Adrenal gland (tissue), 5 donors: ENCODE measurements around the gene CCR5.

ENCODE experiments used
- POLR2A ChIP-seq, 2 donors: fragments of 450-650 bp; IDR thresholded peaks; one replicate each; pipeline ENCODE4 v1.6.1; 2017; ENCODE audit warnings: antibody characterized with exemption in 2 of 2, mild to moderate bottlenecking in 2 of 2, moderate library complexity in 1 of 2
- TF ChIP-seq, protein P1 (sequence below), 6 experiments: fragments of 450-650 bp in 4 of 6; fragments of 200-600 bp in 2 of 6; sonication (generic) in 1 of 6; IDR thresholded peaks; 1 replicate in 5 of 6; 2 replicates in 1 of 6; pipeline versions ENCODE4 v1.5.1 to v1.8.0; 2016 to 2021; ENCODE audit warnings: antibody characterized with exemption in 6 of 6, mild to moderate bottlenecking in 2 of 6, moderate library complexity in 1 of 6
- donor health status: DM: no; HTN: no; CAD: no.

DNA sequence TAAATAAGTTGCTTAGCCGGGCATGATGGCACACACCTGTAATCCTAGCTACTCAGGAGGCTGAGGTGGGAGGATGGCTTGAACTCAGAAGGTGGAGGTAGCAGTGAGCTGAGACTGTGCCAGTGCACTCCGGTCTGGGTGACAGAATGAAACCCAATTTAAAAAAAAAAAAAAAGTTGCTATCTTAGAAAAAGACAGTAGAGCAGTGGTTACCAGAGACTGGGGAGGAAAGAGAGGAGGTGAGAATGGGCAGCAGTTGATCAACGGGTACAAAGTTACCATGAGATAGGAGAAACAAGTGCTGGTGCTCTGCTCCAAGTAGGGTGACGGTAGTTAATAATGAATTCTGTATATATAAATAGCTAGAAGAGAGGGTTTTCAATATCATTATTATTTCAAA lies 17.7 kb upstream of the CCR5 start:
- TF ChIP-seq, protein P1, sequence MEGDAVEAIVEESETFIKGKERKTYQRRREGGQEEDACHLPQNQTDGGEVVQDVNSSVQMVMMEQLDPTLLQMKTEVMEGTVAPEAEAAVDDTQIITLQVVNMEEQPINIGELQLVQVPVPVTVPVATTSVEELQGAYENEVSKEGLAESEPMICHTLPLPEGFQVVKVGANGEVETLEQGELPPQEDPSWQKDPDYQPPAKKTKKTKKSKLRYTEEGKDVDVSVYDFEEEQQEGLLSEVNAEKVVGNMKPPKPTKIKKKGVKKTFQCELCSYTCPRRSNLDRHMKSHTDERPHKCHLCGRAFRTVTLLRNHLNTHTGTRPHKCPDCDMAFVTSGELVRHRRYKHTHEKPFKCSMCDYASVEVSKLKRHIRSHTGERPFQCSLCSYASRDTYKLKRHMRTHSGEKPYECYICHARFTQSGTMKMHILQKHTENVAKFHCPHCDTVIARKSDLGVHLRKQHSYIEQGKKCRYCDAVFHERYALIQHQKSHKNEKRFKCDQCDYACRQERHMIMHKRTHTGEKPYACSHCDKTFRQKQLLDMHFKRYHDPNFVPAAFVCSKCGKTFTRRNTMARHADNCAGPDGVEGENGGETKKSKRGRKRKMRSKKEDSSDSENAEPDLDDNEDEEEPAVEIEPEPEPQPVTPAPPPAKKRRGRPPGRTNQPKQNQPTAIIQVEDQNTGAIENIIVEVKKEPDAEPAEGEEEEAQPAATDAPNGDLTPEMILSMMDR (IDR thresholded peaks at IDR 0.05) = no peak
- no peak for TF ChIP-seq POLR2A (IDR thresholded peaks at IDR 0.05)
